Measurements from ENCODE around the gene APMAP.
A peak's percentile ranks its signal among the peaks of the same experiment; 100 is the strongest.

Gene APMAP

GRCh38 chr20:24994186-24994465 is 1.6 kb upstream of the APMAP start:
- no peak for TF ChIP-seq CTCF (IDR thresholded peaks at IDR 0.05; ENCODE audit: control insufficient read depth, extremely low read depth, insufficient read depth)
- DNase-seq (ENCODE audit: low read depth) = no peak
- H3K4me3 ChIP-seq (ENCODE audit: low read depth, low read length) = no peak overlapping the region

GRCh38 chr20:24993337-24994185 is 1.0 kb upstream of the APMAP start:
- TF ChIP-seq CTCF (IDR thresholded peaks at IDR 0.05; ENCODE audit: control insufficient read depth, extremely low read depth, insufficient read depth) = peak; percentile 49
- peak; percentile 59 for DNase-seq (ENCODE audit: low read depth)
- peak overlapping the region; percentile 91 for H3K4me3 ChIP-seq (ENCODE audit: low read depth, low read length)

GRCh38 chr20:24991897-24992486 is 559 bp downstream of the APMAP start:
- H3K4me3 ChIP-seq (ENCODE audit: low read depth, low read length) = peak overlapping the region; percentile 91
- no peak for DNase-seq (ENCODE audit: low read depth)

GRCh38 chr20:24990810-24991252 is 1.7 kb downstream of the APMAP start:
- DNase-seq (ENCODE audit: low read depth) = peak; percentile 71
- TF ChIP-seq CTCF (IDR thresholded peaks at IDR 0.05; ENCODE audit: control insufficient read depth, extremely low read depth, insufficient read depth) = no peak
- peak overlapping the region; percentile 91 for H3K4me3 ChIP-seq (ENCODE audit: low read depth, low read length)

More at GRCh38 chr20:24991897-24992486, 559 bp downstream of the APMAP start:
- TF ChIP-seq CTCF (IDR thresholded peaks at IDR 0.05; ENCODE audit: control insufficient read depth, extremely low read depth, insufficient read depth) = no peak

GRCh38 chr20:24989162-24989561 is 3.4 kb downstream of the APMAP start:
- DNase-seq (ENCODE audit: low read depth) = no peak
- H3K4me3 ChIP-seq (ENCODE audit: low read depth, low read length) = no peak overlapping the region
- TF ChIP-seq CTCF (IDR thresholded peaks at IDR 0.05; ENCODE audit: control insufficient read depth, extremely low read depth, insufficient read depth) = no peak

- DNase-seq (ENCODE audit: low read depth) = no peak
- no peak for TF ChIP-seq CTCF (IDR thresholded peaks at IDR 0.05; ENCODE audit: control insufficient read depth, extremely low read depth, insufficient read depth)
- no peak overlapping the region for H3K4me3 ChIP-seq (ENCODE audit: low read depth, low read length)
Observed at GRCh38 chr20:24987873-24988835, 4.4 kb downstream of the APMAP start.

Measured in LNCaP clone FGC (cell line).